HL-60 (cell line): ENCODE data around the gene FSTL4.

ENCODE experiments used
- GABPA ChIP-seq: IDR thresholded peaks from 2 replicates; pipeline ENCODE4 v1.6.1; 2012; ENCODE audit warnings: low read depth
- POLR2AphosphoS5 ChIP-seq: IDR thresholded peaks from 2 replicates; pipeline ENCODE4 v1.6.1; 2012; ENCODE audit warnings: low read depth
- SPI1 ChIP-seq: IDR thresholded peaks from 2 replicates; pipeline ENCODE4 v1.6.1; 2012; ENCODE audit warnings: low read depth, mild to moderate bottlenecking, borderline replicate concordance
- TF ChIP-seq, protein P1 (sequence below): IDR thresholded peaks from one replicate; pipeline ENCODE4 v1.5.1; 2011; ENCODE audit warnings: low read length, control low read depth, inconsistent platforms; ENCODE audit not compliant: insufficient read depth

DNA sequence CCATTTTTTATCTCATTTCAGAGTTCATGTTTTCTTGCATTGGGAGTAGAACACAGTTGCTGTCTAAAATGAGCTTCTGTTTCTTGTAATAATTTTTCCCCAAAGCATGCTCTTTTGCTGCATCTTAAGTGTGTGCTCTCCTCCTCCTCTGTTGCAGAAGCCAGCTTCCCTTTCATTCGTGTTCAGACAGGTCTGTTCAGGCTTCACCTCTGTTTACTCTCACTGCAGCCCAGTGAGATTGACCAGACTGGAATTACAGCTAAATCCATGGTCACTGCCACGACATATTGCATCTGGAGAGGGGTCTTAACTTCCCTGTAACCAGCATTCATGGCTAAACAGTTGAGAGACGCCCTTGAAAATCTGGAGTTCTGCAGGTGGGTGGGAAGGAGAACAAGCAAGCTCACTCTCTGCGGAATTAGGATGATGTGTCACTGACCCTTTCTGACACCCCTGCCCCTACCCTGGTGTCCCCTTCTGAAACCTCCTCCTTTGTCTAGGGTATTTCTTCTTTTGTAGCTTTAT, 223.2 kb downstream of the FSTL4 start:
- TF ChIP-seq GABPA (no peak), POLR2AphosphoS5 (no peak), SPI1 (no peak)
- TF ChIP-seq, protein P1, sequence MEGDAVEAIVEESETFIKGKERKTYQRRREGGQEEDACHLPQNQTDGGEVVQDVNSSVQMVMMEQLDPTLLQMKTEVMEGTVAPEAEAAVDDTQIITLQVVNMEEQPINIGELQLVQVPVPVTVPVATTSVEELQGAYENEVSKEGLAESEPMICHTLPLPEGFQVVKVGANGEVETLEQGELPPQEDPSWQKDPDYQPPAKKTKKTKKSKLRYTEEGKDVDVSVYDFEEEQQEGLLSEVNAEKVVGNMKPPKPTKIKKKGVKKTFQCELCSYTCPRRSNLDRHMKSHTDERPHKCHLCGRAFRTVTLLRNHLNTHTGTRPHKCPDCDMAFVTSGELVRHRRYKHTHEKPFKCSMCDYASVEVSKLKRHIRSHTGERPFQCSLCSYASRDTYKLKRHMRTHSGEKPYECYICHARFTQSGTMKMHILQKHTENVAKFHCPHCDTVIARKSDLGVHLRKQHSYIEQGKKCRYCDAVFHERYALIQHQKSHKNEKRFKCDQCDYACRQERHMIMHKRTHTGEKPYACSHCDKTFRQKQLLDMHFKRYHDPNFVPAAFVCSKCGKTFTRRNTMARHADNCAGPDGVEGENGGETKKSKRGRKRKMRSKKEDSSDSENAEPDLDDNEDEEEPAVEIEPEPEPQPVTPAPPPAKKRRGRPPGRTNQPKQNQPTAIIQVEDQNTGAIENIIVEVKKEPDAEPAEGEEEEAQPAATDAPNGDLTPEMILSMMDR: no peak
